Measurements from ENCODE around the gene ATP1A3. TPM values are rescaled to one million over a fixed set of nuclear protein-coding genes. Genes with fewer than 3 reads are reported as not detected.
"Not testable (repeated sequence)": the region's sequence is repeated elsewhere in the genome, so short reads cannot be mapped to it uniquely, and the experiment has no call there.

Gene ATP1A3
- total RNA-seq, 2 donors from 2014 or later = 2.2 to 4.9 TPM

DNA sequence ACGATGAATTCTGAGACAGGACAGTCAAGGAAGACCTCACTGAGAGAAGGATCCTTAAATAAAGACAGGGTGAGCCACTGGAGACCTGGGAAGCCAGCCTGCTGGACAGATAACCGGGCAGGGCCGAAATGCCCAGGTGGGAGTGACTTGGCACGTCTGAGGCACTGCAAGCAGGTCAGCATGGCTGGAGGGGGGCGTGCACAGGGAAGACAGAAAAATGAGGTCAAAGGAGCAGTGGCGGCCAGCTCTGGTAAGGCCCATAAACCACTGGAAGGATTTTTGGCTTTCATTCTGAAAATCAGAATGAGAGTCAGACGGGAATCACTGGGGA, 5.8 kb upstream of the ATP1A3 start:
- ATAC-seq = no peak
- no peaks in the 10 kb centered on the region for H3K9me3 ChIP-seq (ENCODE audit: control insufficient read depth, low read length, poor library complexity, severe bottlenecking)
- DNase-seq = no peak
- H3K27ac Mint-ChIP-seq = no peak overlapping the region
- H3K4me3 Mint-ChIP-seq = no peak overlapping the region
- peaks cover 31% of the 10 kb centered on the region for H3K4me1 Mint-ChIP-seq
- peaks cover 64% of the 10 kb centered on the region for H3K27me3 Mint-ChIP-seq
- H3K36me3 Mint-ChIP-seq (ENCODE audit: low read depth) = peaks cover 25% of the 10 kb centered on the region

DNA sequence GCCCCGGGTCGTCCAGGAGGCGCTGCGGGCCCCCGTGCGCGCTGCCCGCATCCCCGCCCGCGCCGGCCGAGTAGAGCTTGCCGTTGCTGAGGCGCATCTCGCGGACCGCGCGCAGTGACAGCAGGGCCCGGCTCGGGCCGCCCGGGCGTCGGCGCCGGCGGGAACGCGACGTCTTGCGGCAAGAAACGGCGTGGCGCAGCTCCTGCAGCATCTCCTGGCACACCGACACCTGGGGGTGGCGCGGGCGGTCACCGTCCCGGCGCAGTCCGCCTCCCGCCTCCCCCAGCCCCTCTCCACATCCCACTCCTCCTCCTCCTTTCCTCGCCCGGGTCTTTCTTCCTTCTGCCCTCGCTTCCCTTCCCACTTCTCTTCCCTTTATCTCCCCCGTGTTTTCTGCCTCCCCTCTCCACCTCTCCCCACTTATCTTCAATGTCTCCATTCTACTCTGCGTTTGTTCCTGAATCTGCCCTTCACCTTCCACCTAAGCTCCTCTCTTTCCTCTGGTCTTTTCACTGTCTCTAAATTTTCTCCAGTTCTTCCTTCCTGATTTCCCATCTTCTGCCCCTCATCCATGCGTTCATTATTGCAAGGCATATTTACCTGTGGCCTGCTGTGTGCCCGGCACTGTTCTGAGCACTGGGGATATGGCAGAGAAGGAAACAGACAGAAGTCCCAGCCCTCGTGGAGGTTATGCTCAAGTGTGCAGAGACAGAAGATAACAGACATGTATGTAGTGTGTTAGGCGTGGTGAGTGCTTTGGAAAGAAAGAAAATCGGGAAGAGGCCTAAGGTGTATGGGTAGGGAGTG, 5.2 kb upstream of the ATP1A3 start:
- Mint-ChIP-seq H3K27me3 (peaks cover 61% of the 10 kb centered on the region), H3K4me1 (peaks cover 31% of the 10 kb centered on the region), H3K4me3 (peak overlapping the region; percentile 63), H3K36me3 (ENCODE audit: low read depth) (peaks cover 25% of the 10 kb centered on the region), H3K27ac (no peak overlapping the region)
- DNase-seq = no peak
- no peak for ATAC-seq
- no peaks in the 10 kb centered on the region for H3K9me3 ChIP-seq (ENCODE audit: control insufficient read depth, low read length, poor library complexity, severe bottlenecking)

DNA sequence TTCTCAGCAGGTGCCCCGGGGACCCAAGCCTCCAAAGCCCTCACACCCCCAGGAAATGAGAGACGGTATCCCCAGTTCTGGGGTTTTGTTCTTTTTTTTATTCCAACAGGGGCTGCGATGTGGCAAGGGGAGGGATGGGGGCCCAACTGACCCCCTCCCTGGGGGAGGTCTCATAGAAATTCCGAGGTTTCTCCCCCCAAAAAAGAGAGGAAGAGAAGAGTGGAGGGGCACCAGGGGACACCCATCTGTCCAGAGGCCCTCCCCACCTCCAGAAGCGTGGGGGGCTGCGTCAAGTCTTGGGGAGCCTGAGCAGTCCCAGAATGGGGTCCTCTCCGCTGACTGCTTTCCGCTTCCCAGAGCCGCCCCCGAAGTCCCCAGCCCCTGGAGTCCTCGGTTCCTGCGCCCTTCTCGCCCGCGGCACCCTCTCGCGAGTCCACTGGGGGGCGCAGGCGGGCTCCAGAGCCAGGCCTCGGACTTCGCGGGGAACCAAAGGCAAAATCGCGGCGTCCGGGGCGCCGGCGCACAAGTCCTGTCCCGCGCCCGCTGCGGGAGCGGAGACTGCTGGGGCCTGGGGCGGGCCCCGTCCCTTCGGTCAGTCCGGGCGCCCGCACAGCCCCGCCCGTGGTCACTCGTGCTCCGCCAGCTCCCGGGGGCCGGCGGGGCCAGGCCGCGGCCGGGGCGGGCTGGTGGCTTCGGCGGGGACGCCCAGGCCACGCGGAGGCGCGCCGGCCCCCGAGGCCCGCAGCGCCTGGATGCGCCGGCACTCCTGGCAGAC, 4.4 kb upstream of the ATP1A3 start:
- ATAC-seq (no peak), DNase-seq (peak in 2 of 3 donors; percentile 21 to 31)
- H3K4me3 Mint-ChIP-seq = no peak overlapping the region
- H3K27me3 Mint-ChIP-seq = peaks cover 53% of the 10 kb centered on the region
- peaks cover 31% of the 10 kb centered on the region for H3K4me1 Mint-ChIP-seq
- H3K36me3 Mint-ChIP-seq (ENCODE audit: low read depth) = peaks cover 21% of the 10 kb centered on the region
- H3K27ac Mint-ChIP-seq = no peak overlapping the region
- H3K9me3 ChIP-seq (ENCODE audit: control insufficient read depth, low read length, poor library complexity, severe bottlenecking) = no peaks in the 10 kb centered on the region

DNA sequence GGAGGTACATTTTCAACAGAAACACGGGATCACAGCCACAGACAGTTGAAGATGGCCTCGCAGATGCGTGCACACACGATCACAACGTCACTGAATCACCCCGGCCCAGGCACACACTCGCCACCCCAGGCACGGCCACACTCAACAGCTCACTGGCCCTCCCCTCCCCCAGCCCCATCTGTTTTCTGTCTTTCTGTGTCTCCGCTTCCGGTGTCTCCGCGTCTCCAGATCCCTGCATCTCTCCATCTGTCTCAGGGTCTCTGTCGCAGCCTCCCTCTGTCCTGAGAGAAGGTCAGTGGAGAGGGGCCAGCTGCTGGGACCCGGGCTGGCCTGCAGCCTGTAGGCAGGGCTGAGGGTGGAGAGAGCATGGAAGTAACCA, 3.8 kb upstream of the ATP1A3 start:
- peaks cover 22% of the 10 kb centered on the region for H3K36me3 Mint-ChIP-seq (ENCODE audit: low read depth)
- H3K27me3 Mint-ChIP-seq = peaks cover 51% of the 10 kb centered on the region
- no peaks in the 10 kb centered on the region for H3K9me3 ChIP-seq (ENCODE audit: control insufficient read depth, low read length, poor library complexity, severe bottlenecking)
- no peak overlapping the region for H3K27ac Mint-ChIP-seq
- peaks cover 32% of the 10 kb centered on the region for H3K4me1 Mint-ChIP-seq
- ATAC-seq = no peak
- DNase-seq = no peak
- no peak overlapping the region for H3K4me3 Mint-ChIP-seq

DNA sequence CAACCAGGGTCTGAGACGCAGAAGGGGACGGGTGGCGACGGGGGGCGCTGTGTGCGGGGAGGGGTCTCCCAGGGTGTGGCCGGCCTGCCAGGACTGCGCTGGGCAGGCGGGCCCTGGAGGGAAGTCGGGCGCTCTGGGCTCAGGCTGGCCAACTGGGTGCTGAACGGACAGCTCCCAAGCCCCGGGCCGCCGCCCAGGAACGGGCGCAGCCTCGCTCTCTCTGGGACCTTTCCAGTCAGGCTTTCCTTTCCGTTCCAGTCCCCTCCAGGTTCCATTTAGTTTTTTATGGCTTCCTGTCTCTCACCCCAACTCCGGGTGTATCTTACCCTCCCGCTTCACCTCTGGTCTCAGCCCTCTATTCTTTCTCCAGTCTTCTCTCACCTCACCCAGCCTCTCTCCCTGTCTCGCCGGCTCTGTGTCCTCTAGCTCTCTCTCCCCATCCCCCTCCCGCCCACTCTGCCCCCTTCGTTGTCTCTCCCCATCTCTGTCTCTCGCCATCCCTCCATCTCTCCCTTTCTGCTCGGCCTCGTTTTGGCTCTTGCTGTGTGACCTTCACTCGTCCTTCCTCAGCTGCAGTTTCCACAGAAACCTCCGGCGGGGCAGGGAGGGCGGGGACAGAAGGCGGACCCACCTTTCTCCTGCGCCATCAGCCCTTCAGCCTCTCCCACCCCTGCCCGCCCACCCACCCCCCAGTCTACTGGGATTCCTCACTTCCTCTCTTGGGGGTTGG, 3.3 kb upstream of the ATP1A3 start:
- Mint-ChIP-seq H3K27me3 (peaks cover 46% of the 10 kb centered on the region), H3K36me3 (ENCODE audit: low read depth) (peaks cover 23% of the 10 kb centered on the region), H3K27ac (no peak overlapping the region), H3K4me3 (peak overlapping the region; percentile 0), H3K4me1 (peaks cover 35% of the 10 kb centered on the region)
- DNase-seq (peak in 2 of 3 donors; percentile 29 to 30), ATAC-seq (peak; percentile 29)
- no peaks in the 10 kb centered on the region for H3K9me3 ChIP-seq (ENCODE audit: control insufficient read depth, low read length, poor library complexity, severe bottlenecking)

DNA sequence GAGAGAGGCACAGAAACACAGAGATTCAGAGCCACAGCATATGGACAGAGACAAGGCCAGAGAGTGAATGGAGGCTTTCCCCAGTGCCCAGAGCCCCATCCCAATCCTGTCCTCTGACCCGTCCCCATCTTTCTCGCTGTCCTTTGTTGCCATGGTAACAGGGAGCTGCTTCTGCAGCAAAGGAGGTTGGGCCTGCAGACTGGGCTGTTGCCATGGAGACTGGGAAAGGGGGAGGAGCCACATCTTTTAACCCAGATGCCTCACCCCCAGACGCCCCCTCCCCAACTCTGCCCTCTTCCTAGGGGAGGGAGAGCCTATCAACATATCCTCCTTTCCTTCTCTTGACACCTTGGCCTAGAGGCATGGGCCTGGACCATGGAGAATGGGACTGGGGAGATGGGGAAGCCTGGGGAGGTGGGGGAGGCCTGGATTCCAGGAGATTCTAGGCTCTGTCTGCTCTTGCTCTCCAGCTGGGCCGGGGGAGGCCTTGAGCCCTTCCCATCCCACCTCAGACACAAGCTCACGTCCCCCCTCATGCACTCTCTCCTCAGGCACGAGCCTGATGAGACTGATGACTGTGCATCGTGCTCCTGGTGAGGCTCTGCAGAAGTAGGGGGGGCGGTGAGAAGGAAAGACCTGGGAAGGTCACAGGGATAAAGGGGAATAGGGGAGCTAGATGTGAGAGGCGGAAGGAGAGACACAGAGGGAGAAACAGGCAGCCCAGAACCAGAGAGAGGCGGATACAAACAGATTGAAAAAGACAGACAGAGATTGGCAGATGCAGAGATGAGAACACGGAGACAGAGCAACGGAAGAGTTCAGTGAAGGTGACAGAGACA, 2.1 kb upstream of the ATP1A3 start:
- peaks cover 27% of the 10 kb centered on the region for H3K4me1 Mint-ChIP-seq
- peaks cover 17% of the 10 kb centered on the region for H3K36me3 Mint-ChIP-seq (ENCODE audit: low read depth)
- no peak overlapping the region for H3K4me3 Mint-ChIP-seq
- H3K9me3 ChIP-seq (ENCODE audit: control insufficient read depth, low read length, poor library complexity, severe bottlenecking) = no peaks in the 10 kb centered on the region
- ATAC-seq = no peak
- DNase-seq = no peak
- peaks cover 35% of the 10 kb centered on the region for H3K27me3 Mint-ChIP-seq
- H3K27ac Mint-ChIP-seq = no peak overlapping the region

DNA sequence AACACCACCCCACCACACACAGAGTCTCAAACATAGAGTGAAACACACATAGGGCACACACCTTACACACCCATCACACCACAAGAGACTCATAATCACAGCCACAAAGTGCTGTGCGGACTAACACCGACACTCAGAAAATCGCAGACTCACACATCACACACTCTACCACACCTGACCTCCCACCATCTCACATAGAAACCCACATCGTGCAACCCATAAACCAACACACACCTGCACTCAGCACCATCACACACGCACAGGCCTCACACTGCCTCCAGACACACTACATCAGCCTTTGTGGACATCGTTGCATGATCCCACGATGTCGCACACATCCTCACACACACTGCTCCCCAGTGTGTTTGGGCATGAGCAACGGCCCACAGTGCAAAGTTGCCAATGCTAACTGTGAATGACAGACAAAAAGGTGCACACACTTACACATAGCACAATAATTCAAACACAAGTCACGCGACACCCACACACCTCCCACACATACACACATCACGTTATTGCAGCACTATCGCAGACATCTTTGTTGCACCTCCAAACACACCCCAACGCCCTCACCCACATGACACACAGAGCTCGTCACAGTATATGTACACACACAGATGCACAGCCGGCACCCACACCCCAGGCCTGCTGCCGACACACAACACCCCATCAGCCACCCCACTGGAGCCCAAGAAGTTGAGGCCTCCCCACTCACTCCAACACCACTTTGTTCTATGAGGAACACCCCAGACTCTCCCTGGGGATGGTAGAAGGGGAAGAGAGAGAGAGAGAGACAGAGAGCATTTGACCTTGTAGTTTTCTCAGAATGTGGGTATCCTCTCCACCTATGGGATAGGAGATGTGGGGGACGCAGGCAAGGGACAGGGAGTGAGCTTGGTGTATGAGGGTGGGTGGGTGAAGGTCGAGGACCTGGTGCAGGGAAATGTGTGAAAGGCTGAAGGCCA, 1.2 kb upstream of the ATP1A3 start:
- Mint-ChIP-seq H3K4me1 (peaks cover 27% of the 10 kb centered on the region), H3K27ac (no peak overlapping the region), H3K4me3 (peak overlapping the region; percentile 66), H3K36me3 (ENCODE audit: low read depth) (peaks cover 17% of the 10 kb centered on the region), H3K27me3 (peaks cover 26% of the 10 kb centered on the region)
- no peaks in the 10 kb centered on the region for H3K9me3 ChIP-seq (ENCODE audit: control insufficient read depth, low read length, poor library complexity, severe bottlenecking)
- DNase-seq = no peak
- ATAC-seq = no peak

DNA sequence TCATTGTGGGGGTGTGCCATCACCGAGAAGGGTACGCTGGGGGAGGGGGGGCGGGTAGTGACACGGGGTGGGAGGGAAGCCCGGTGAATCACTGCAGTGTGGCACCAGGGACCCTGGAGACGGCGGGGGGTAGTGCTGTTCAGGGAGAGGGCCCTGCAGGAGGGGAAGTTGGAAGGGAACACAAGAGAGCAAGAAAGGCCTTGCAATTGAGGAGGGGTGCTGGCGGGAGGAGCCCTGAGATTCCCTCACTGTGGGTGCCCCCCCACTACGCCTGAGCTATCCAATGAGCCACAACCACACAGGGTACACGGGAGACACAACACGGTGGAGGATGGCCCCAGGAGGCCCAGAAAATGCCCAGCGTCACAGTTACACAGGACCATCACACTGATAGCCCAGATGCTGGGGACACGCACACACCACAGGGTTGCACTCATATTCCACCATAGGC, 516 bp upstream of the ATP1A3 start:
- Mint-ChIP-seq H3K27ac (no peak overlapping the region), H3K4me1 (peaks cover 24% of the 10 kb centered on the region), H3K4me3 (peak overlapping the region; percentile 66), H3K27me3 (peaks cover 18% of the 10 kb centered on the region), H3K36me3 (ENCODE audit: low read depth) (peaks cover 14% of the 10 kb centered on the region)
- DNase-seq (no peak), ATAC-seq (no peak)
- H3K9me3 ChIP-seq (ENCODE audit: control insufficient read depth, low read length, poor library complexity, severe bottlenecking) = no peaks in the 10 kb centered on the region

DNA sequence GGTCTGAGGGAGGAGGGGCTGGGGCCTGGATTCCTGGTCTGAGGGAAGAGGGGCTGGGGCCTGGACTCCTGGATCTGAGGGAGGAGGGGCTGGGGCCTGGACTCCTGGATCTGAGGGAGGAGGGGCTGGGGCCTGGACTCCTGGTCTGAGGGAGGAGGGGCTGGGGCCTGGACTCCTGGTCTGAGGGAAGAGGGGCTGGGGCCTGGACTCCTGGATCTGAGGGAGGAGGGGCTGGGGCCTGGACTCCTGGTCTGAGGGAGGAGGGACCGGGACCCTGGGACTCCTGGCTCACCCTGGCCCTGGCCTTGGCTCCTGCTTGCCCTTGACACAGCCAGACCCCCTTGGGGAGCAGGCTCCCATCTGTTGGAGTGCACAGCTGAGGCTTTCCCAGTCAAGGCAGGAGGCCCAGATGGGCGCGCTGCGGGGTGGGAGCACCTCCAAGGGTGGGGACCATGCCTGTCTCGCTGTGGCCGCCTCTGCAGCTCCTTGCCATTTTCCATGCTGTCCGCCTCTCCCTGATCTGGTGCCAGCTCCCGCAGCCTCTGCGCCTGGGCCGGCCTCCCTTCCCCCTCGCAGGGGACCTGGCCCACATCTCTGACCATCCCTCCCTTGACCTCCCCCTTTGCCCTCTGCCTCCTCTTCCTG, 2.0 kb downstream of the ATP1A3 start:
- ATAC-seq; DNase-seq; H3K9me3 ChIP-seq (ENCODE audit: control insufficient read depth, low read length, poor library complexity, severe bottlenecking): not testable (repeated sequence)
- Mint-ChIP-seq H3K27ac (peak overlapping the region; percentile 60), H3K36me3 (ENCODE audit: low read depth) (peaks cover 13% of the 10 kb centered on the region), H3K4me1 (peaks cover 16% of the 10 kb centered on the region), H3K4me3 (peak overlapping the region; percentile 86), H3K27me3 (peaks cover 13% of the 10 kb centered on the region)

DNA sequence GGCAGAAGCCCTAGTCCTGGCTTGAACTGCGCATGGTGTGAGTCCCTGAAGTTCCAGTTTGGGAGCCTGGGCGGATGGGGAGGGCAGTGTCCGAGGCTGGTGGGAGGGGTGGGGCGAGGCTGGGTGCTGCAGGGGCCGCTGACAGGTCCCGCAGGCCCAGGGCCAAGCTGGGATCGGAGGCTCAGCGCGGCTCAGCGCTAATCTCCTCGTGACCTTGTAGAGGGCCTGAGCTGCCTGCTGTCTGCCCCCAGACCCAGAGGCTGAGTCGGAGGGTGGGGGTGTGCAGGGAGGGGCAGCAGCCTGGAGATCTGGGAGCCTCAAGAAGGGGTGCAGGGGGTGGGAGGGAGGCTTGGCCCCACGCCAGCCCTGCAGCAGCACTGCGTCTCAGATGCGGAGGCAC, 3.0 kb downstream of the ATP1A3 start:
- ATAC-seq (no peak), DNase-seq (no peak)
- no peaks in the 10 kb centered on the region for H3K9me3 ChIP-seq (ENCODE audit: control insufficient read depth, low read length, poor library complexity, severe bottlenecking)
- Mint-ChIP-seq H3K27ac (no peak overlapping the region), H3K36me3 (ENCODE audit: low read depth) (peaks cover 15% of the 10 kb centered on the region), H3K4me3 (no peak overlapping the region), H3K27me3 (peaks cover 13% of the 10 kb centered on the region), H3K4me1 (peaks cover 16% of the 10 kb centered on the region)

DNA sequence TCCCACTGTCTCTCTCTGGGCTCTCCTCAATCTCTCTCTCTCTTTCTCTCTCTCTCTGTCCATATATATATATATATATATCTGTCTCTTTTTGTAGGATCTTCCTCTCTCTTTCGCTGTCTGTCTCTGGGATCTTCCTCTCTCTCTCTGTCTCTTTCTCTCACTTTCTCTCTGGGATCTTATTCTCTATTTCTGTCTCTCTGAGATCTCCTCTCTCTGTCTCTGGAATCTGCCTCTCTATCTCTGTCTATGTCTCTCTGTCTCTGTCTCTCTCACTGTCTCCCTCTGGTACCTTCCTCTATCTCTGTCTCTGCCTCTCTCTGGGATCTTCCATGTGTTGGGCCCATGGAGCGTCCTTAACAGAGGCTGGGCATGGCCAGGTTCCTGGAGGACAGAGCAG, 3.4 kb downstream of the ATP1A3 start:
- no peak overlapping the region for H3K4me3 Mint-ChIP-seq
- DNase-seq (no peak), ATAC-seq (no peak)
- H3K4me1 Mint-ChIP-seq = peaks cover 16% of the 10 kb centered on the region
- peaks cover 10% of the 10 kb centered on the region for H3K27me3 Mint-ChIP-seq
- no peaks in the 10 kb centered on the region for H3K9me3 ChIP-seq (ENCODE audit: control insufficient read depth, low read length, poor library complexity, severe bottlenecking)
- peaks cover 15% of the 10 kb centered on the region for H3K36me3 Mint-ChIP-seq (ENCODE audit: low read depth)
- H3K27ac Mint-ChIP-seq = no peak overlapping the region
